Measurements from ENCODE around the gene WFDC5. TPM values are rescaled to one million over a fixed set of nuclear protein-coding genes. Genes with fewer than 3 reads are reported as not detected.

Gene WFDC5
- total RNA-seq, 1 experiment from 2014 or later: not detected

GRCh38 chr20:45085289-45085688 lies 29.7 kb downstream of the WFDC5 start:
- no peak for DNase-seq (ENCODE audit: low spot score)
- H3K27me3 Mint-ChIP-seq (ENCODE audit: low read depth): no peaks in the 10 kb centered on the region
- CTCF ChIA-PET: interaction anchor here (2.0 kb wide), 1 partner anchor 41 kb away, joined by 10 read pairs; no protein-coding TSS in a partner anchor
- peaks cover 16% of the 10 kb centered on the region for H3K9me3 Mint-ChIP-seq
- no peak for TF ChIP-seq SMAD4 (CRISPR knock-in tag; IDR thresholded peaks at IDR 0.05)
- no peak for TF ChIP-seq RELA (CRISPR knock-in tag; IDR thresholded peaks at IDR 0.05; ENCODE audit: borderline replicate concordance)
- no peak for TF ChIP-seq ZNF532 (CRISPR knock-in tag; IDR thresholded peaks at IDR 0.05; ENCODE audit: borderline replicate concordance)
- no peak for TF ChIP-seq SMAD3 (CRISPR knock-in tag; IDR thresholded peaks at IDR 0.05; ENCODE audit: borderline replicate concordance)
- peaks cover 32% of the 10 kb centered on the region for H3K36me3 Mint-ChIP-seq
- H3K4me3 Mint-ChIP-seq: no peak overlapping the region
- POLR2A ChIA-PET: no interaction called here
- peaks cover 9% of the 10 kb centered on the region for H3K4me1 Mint-ChIP-seq
- ATAC-seq: no peak
- no peak overlapping the region for H3K27ac Mint-ChIP-seq

- Mint-ChIP-seq H3K9me3 (peaks cover 16% of the 10 kb centered on the region), H3K27me3 (ENCODE audit: low read depth) (no peaks in the 10 kb centered on the region), H3K27ac (no peak overlapping the region), H3K4me3 (no peak overlapping the region), H3K36me3 (peaks cover 41% of the 10 kb centered on the region), H3K4me1 (peaks cover 7% of the 10 kb centered on the region)
- CTCF ChIA-PET: interaction anchor here (0.8 to 1.1 kb wide), 3 partner anchors 13 to 35 kb away, joined by 3 read pairs; no protein-coding TSS in a partner anchor
- no peak for DNase-seq (ENCODE audit: low spot score)
- POLR2A ChIA-PET: no interaction called here
- no peak for ATAC-seq
- TF ChIP-seq STAT6 (CRISPR knock-in tag; conservative IDR thresholded peaks at IDR 0.05; ENCODE audit: low read depth): no peak
- TF ChIP-seq ZSCAN18 (CRISPR knock-in tag; IDR thresholded peaks at IDR 0.05): no peak
- TF ChIP-seq USF2 (CRISPR knock-in tag; IDR thresholded peaks at IDR 0.05): no peak
- TF ChIP-seq GABPB1 (CRISPR knock-in tag; IDR thresholded peaks at IDR 0.05): no peak
- no peak for TF ChIP-seq NFE2L1 (CRISPR knock-in tag; IDR thresholded peaks at IDR 0.05)
- TF ChIP-seq AR (CRISPR knock-in tag; IDR thresholded peaks at IDR 0.05): no peak
- TF ChIP-seq ESRRA (CRISPR knock-in tag; IDR thresholded peaks at IDR 0.05; ENCODE audit: borderline replicate concordance): no peak
- TF ChIP-seq SMAD4 (CRISPR knock-in tag; IDR thresholded peaks at IDR 0.05): no peak
- TF ChIP-seq AFF4 (CRISPR knock-in tag; IDR thresholded peaks at IDR 0.05; ENCODE audit: borderline replicate concordance): no peak
- TF ChIP-seq E2F1 (CRISPR knock-in tag; IDR thresholded peaks at IDR 0.05): no peak
- TF ChIP-seq ZNF317 (CRISPR knock-in tag; IDR thresholded peaks at IDR 0.05; ENCODE audit: borderline replicate concordance, low read depth): no peak
- no peak for TF ChIP-seq E2F5 (CRISPR knock-in tag; IDR thresholded peaks at IDR 0.05)
These were observed 31.8 kb downstream of the WFDC5 start for GRCh38 chr20:45083127-45083526.
